CMK (cell line): ENCODE results near the gene HOXB9.

ENCODE experiments used
- DNase-seq: peaks from one replicate; pipeline ENCODE4 v3.0.0-alpha.2; 2010; ENCODE audit warnings: low read depth

Gene HOXB9

GRCh38 chr17:48624118-48624517, 2.0 kb downstream of the HOXB9 start:
- no peak for DNase-seq

GRCh38 chr17:48623583-48623982, 2.6 kb downstream of the HOXB9 start:
- no peak for DNase-seq

- no peak for DNase-seq
Observed at GRCh38 chr17:48622857-48623256, 3.3 kb downstream of the HOXB9 start.

GRCh38 chr17:48621410-48622392, 4.5 kb downstream of the HOXB9 start:
- no peak for DNase-seq

- no peak for DNase-seq
Observed at GRCh38 chr17:48620461-48621139, 5.6 kb downstream of the HOXB9 start.

GRCh38 chr17:48619826-48620449, 6.2 kb downstream of the HOXB9 start:
- no peak for DNase-seq

- DNase-seq = peak; percentile 49
Observed at GRCh38 chr17:48618256-48618896, 7.8 kb downstream of the HOXB9 start.

GRCh38 chr17:48617471-48618255, 8.5 kb downstream of the HOXB9 start:
- no peak for DNase-seq

GRCh38 chr17:48616717-48617470, 9.3 kb downstream of the HOXB9 start:
- no peak for DNase-seq

- DNase-seq = no peak
Observed at GRCh38 chr17:48615963-48616716, 10.0 kb downstream of the HOXB9 start.

- no peak for DNase-seq
Observed at GRCh38 chr17:48615047-48615962, 10.9 kb downstream of the HOXB9 start, which contains the start of gene HOXB8. HOXB8 (minus strand) TSS chr17:48615292; CDS start chr17:48614704, 588 bp downstream.

- no peak for DNase-seq
Observed at GRCh38 chr17:48613862-48614694, 12.1 kb downstream of the HOXB9 start.

- no peak for DNase-seq
Observed at GRCh38 chr17:48612854-48613691, 13.1 kb downstream of the HOXB9 start.

GRCh38 chr17:48612456-48612853, 13.7 kb downstream of the HOXB9 start:
- DNase-seq = no peak

GRCh38 chr17:48611681-48612455, 14.3 kb downstream of the HOXB9 start:
- DNase-seq = no peak

- DNase-seq = no peak
Observed at GRCh38 chr17:48611213-48611612, 14.9 kb downstream of the HOXB9 start.
